Measurements from ENCODE around the gene HDAC9.
"Not testable (repeated sequence)": the region's sequence is repeated elsewhere in the genome, so short reads cannot be mapped to it uniquely, and the experiment has no call there.

GRCh38 chr7:18736012-18736411, 240.5 kb downstream of the HDAC9 start:
- not testable (repeated sequence) for TF ChIP-seq TCF7L2 (IDR thresholded peaks at IDR 0.05; ENCODE audit: low read depth, low read length); CTCF (IDR thresholded peaks at IDR 0.05); POLR2AphosphoS5 (IDR thresholded peaks at IDR 0.05; ENCODE audit: low read depth, low read length)
